Smooth muscle cell of the pulmonary artery (primary cell): ENCODE measurements around the gene RAET1G. TPM values are rescaled to one million over a fixed set of nuclear protein-coding genes. Genes with fewer than 3 reads are reported as not detected.

Experiments
- total RNA-seq: library from RNA; depleted of rRNA; stranded (reverse); fragments of >200 nt; gene quantifications from 2 replicates; pipeline ENCODE4 v1.2.3, GENCODE V29; 2014

Gene RAET1G
- 1.6 and 1.7 TPM in 2 replicates for total RNA-seq

DNA sequence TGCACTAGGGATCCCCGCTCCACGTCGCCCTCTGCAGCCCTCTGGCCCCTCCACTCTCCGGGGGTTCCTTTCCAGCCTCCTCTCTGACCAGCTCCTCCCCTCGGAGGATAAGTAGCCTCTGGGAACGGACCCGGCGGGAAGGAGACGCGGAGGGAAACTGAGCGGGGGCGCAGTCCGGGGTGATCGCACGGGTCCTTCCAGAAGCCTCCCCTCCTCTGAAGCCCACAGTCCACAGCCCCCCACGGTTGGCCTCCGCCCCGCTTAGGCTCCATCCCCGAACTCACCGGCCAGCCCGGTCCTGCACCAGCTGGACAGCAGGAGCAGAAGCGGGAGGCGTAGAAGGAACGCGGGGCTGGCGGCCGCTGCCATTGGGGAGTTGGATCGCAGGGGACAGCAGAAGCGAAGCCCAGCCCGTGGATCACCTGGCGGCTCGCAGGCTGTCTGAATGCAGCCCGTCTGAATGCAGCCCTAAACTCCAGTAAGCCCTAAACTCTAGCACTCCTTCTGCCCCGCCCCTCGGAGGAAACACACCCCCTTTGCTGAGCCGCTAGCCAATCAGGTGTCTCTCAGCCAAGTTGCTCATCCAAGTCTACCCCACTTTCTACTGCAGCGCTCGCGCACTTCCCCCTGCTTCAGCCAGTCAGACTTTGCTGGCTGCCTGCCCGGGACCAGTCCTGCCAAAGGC lies at the start of gene RAET1G:
TSS of gene RAET1G (minus strand) at position 480 of the 685 bp plus-strand sequence. CDS start at position 369, 111 bp downstream.

DNA sequence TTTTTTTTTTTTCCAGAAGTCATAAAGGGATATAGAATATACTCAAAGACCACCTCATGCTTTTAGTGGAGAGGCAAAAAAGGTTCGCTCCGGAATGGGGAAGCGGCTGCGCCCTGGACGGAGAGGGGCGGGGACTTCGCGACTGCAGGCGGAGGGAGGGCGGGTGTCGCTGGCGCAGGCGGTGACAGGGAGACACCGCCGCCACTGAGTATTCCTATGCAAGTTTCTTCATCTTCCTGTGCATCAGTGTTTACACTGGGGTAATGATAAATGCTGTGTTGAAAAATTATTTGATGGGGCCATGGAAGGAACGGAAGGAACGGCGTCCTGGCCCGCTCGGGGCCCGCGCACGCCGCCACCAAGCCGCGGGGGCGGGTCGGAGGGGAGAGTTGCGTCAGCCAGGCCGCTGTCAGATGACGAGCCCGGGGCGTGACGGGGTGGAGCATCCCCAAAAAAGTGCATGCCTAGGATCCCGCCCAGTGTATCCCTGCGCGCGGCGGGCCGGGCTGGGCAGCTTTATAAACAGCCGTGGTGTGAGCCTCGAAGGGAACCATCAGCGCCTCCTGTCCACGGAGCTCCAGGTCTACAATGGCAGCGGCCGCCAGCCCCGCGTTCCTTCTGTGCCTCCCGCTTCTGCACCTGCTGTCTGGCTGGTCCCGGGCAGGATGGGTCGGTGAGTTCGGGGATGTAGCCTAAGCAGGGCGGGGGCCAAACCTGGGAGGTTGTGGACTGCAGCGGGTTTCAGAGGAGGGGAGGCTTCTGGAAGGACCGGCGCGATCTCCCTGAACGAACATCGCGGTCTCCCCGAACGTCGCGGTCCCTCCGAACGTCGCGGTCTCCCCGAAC lies 40.8 kb upstream of the RAET1G start, which contains the start of gene ULBP1:
TSS of gene ULBP1 (plus strand) at position 482 of the 846 bp plus-strand sequence. CDS start at position 589, 107 bp downstream.

GRCh38 chr6:149941583-149942460 lies 18.9 kb upstream of the RAET1G start, which contains the start of gene ULBP2:
Gene ULBP2 (plus strand): TSS chr6:149942014. CDS start chr6:149942073, 59 bp downstream.

DNA sequence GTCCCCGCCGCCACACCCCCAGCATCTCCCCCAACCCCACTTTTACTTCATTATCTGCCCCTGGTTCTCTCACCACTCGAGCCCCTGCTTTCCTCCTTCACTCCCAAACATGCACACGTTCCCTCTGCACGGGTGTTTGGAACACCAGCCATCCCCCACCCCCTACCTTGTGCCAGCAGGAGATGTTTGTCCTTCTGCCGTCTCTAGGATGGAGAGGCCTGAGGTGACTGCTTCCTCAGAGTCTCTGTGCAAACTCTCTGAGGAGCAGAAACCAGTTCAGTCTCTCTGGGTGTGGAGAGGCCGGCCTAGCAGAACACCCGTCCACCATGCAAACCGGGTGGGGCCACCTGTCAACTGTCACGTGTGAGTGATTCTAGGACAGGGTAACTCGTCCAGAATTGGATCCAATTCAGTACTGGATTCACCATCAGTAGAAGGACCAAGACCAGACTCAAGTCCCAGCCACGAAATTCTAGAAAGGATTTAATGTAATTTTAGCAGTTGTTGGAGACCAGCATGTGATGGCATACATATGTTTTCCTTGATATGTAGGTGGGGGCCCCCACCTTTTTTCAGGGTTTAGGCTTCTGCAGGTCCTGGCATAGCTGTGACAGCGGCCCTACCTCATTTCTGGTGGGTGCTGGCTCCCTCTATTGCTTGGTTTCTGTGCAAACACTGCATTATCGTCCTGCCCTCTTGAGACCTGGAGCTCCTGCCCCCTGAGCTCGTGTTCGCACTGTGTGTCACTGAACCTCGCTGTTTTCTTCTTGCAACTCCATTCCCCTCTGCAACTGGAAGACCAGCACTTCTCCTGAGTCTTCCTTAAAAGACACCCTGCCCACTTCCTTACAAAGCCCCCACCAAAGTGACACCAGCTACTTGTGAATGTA lies 24.8 kb downstream of the RAET1G start, which contains the start of gene RAET1E:
TSS of gene RAET1E (minus strand) at position 259 of the 890 bp plus-strand sequence. CDS start 7,212 bp downstream, outside the sequence.

Other genes starting within 250 kb of the RAET1G start
- 12.7 and 14.1 TPM in 2 replicates for gene LATS1, start 205.0 kb downstream of the RAET1G start, total RNA-seq
- 16.0 and 17.6 TPM in 2 replicates for gene NUP43, start 176.6 kb downstream of the RAET1G start, total RNA-seq
- 80.2 and 104 TPM in 2 replicates for gene PCMT1, start 173.4 kb downstream of the RAET1G start, total RNA-seq
- gene LRP11, start 58.8 kb downstream of the RAET1G start, total RNA-seq, result 66.3 and 90.1 TPM in 2 replicates
- 0.17 and 0.26 TPM in 2 replicates for gene RAET1E, start 25.0 kb downstream of the RAET1G start, total RNA-seq
- gene ULBP2, start 18.9 kb upstream of the RAET1G start, total RNA-seq, result 4.9 and 14.9 TPM in 2 replicates
- 0.07 and 0.17 TPM in 2 replicates for gene ULBP1, start 40.8 kb upstream of the RAET1G start, total RNA-seq
- gene RAET1L, start 102.4 kb upstream of the RAET1G start, total RNA-seq, result not detected in 2 replicates
- gene ULBP3, start 146.0 kb upstream of the RAET1G start, total RNA-seq, result 5.1 and 12.5 TPM in 2 replicates
- 2.1 and 7.4 TPM in 2 replicates for gene PPP1R14C, start 219.9 kb upstream of the RAET1G start, total RNA-seq